Body of pancreas (tissue), 4 donors: ENCODE results near the gene CADPS. TPM values are rescaled to one million over a fixed set of nuclear protein-coding genes. Genes with fewer than 3 reads are reported as not detected.

Experiments
- ATAC-seq: fragments of 150-250 bp; one replicate; pipeline ENCODE4 v1.9.1; 2016
- DNase-seq, 4 donors: peaks; one replicate each; pipeline ENCODE4 v3.0.0-alpha.2; 2019
- H3K27ac ChIP-seq, 4 donors: fragments of 200-600 bp; sonication (generic); 1 replicate in 3 of 4; 2 replicates in 1 of 4; pipeline versions ENCODE4 v1.5.1 to v1.6.1; 2016 to 2019; ENCODE audit warnings: mild to moderate bottlenecking in 1 of 4, mixed read lengths in 1 of 4, moderate library complexity in 1 of 4
- H3K27me3 ChIP-seq, 2 donors: fragments of 200-600 bp; sonication (generic); one replicate each; pipeline ENCODE4 v1.6.0; 2016; ENCODE audit warnings: mild to moderate bottlenecking in 1 of 2
- H3K36me3 ChIP-seq, 2 donors: fragments of 200-600 bp; sonication (generic); replicated peaks in 1 of 2; 2 replicates each; pipeline ENCODE4 v1.5.1; 2016; ENCODE audit warnings: low read depth in 2 of 2; ENCODE audit not compliant: insufficient read depth in 1 of 2
- H3K4me1 ChIP-seq: fragments of 200-600 bp; sonication (generic); one replicate; pipeline ENCODE4 v1.6.0; 2016
- H3K4me3 ChIP-seq, 2 donors: fragments of 200-600 bp; sonication (generic); 1 replicate in 1 of 2; 2 replicates in 1 of 2; pipeline ENCODE4 v1.5.1; 2016 to 2019
- H3K9me3 ChIP-seq, 3 donors: fragments of 200-600 bp; sonication (generic); 1 replicate in 2 of 3; 2 replicates in 1 of 3; pipeline ENCODE4 v1.5.1; 2016
- POLR2A ChIP-seq, 3 donors: fragments of 450-650 bp; IDR thresholded peaks; one replicate each; pipeline ENCODE4 v1.6.1; 2016; ENCODE audit warnings: antibody characterized with exemption in 3 of 3, mild to moderate bottlenecking in 2 of 3
- WGBS, 2 donors: methylation state at CpG; one replicate each; pipeline ENCODE4 v1.1.5; 2017; 5-methylcytosine and 5-hydroxymethylcytosine counted together
- intact Hi-C: fragments of 100-400 bp; cut with DNase I; formaldehyde crosslinking; loops from one replicate; pipeline ENCODE4 v1.15.1; 2023
- total RNA-seq, 2 donors: library from RNA; depleted of rRNA; stranded (reverse); fragments of >200 nt; gene quantifications; one replicate each; pipeline ENCODE4 v1.1.0, GENCODE V29; 2016
- TF ChIP-seq, protein P1 (sequence below), 7 experiments: fragments of 450-650 bp in 4 of 7; fragments of 200-600 bp in 3 of 7; sonication (generic) in 3 of 7; IDR thresholded peaks; one replicate each; pipeline ENCODE4 v1.5.1; 2016 to 2019; ENCODE audit warnings: antibody characterized with exemption in 7 of 7

Gene CADPS
- total RNA-seq, 2 donors from 2014 or later: 22.1 to 67.6 TPM

- no peak overlapping the region for H3K27ac ChIP-seq
- no peaks in the 10 kb centered on the region for H3K4me1 ChIP-seq
- DNase-seq (no peak), ATAC-seq (no peak)
- intact Hi-C loops: no loop called here
- TF ChIP-seq, protein P1, sequence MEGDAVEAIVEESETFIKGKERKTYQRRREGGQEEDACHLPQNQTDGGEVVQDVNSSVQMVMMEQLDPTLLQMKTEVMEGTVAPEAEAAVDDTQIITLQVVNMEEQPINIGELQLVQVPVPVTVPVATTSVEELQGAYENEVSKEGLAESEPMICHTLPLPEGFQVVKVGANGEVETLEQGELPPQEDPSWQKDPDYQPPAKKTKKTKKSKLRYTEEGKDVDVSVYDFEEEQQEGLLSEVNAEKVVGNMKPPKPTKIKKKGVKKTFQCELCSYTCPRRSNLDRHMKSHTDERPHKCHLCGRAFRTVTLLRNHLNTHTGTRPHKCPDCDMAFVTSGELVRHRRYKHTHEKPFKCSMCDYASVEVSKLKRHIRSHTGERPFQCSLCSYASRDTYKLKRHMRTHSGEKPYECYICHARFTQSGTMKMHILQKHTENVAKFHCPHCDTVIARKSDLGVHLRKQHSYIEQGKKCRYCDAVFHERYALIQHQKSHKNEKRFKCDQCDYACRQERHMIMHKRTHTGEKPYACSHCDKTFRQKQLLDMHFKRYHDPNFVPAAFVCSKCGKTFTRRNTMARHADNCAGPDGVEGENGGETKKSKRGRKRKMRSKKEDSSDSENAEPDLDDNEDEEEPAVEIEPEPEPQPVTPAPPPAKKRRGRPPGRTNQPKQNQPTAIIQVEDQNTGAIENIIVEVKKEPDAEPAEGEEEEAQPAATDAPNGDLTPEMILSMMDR (IDR thresholded peaks at IDR 0.05): no peak
- TF ChIP-seq POLR2A (IDR thresholded peaks at IDR 0.05): no peak
- H3K4me3 ChIP-seq: no peak overlapping the region
- H3K27me3 ChIP-seq: no peaks in the 10 kb centered on the region
- WGBS, 2 donors: 70 to 73% methylated on average over 6 of the region's 6 CpGs
- no peaks in the 10 kb centered on the region for H3K9me3 ChIP-seq
- no peaks in the 10 kb centered on the region for H3K36me3 ChIP-seq
Observed at GRCh38 chr3:62823461-62824050, 51.7 kb downstream of the CADPS start.

DNA sequence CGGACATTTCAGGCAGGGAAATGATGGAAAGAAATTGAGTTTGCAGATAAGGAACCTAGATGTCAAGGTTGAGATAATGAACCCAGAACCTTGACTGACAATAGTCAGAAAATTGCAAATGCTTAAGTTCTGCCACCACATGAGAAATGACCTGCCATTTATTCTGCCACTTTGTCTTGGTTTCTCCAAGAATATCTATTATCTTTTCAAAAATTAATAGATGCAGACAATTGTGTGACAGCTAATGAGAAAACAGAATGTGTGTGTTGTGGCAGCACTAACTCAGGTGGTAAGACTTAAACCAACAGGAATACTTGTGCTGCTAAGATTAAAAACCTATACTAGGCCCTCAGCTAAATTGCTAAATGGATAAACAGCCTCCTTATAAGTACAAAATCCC lies 52.3 kb downstream of the CADPS start:
- ATAC-seq: no peak
- intact Hi-C loops: no loop called here

DNA sequence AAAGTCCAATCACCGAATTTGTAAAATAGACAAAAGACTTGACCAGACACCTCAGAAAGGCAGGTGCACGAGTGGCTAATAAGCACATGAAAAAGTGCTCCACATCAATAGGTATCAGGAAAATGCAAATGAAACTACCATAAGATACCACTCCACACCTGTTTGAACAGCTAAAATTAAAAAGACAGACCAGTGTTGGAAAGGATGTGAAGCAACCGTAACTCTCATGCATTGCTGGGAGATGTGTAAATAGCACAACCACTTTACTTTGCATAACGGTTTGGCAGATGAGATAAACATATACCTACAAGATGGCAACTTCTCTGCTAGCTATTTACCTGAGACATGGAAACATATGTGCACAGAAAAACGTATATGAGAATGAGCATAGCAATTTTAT lies 56.9 kb downstream of the CADPS start:
- ATAC-seq (no peak), DNase-seq (no peak)
- Histone ChIP-seq H3K36me3 (no peaks in the 10 kb centered on the region), H3K9me3 (no peaks in the 10 kb centered on the region), H3K4me3 (no peak overlapping the region), H3K4me1 (no peaks in the 10 kb centered on the region), H3K27me3 (no peaks in the 10 kb centered on the region), H3K27ac (no peak overlapping the region)
- no peak for TF ChIP-seq POLR2A (IDR thresholded peaks at IDR 0.05)
- TF ChIP-seq, protein P1 (IDR thresholded peaks at IDR 0.05): no peak
- WGBS, 2 donors: 60 to 66% methylated on average over 5 of the region's 5 CpGs
- intact Hi-C loops: no loop called here

More for the DNA sequence above, 52.3 kb downstream of the CADPS start:
- Histone ChIP-seq H3K4me1 (no peaks in the 10 kb centered on the region), H3K27me3 (no peaks in the 10 kb centered on the region), H3K9me3 (no peaks in the 10 kb centered on the region), H3K4me3 (no peak overlapping the region), H3K27ac (no peak overlapping the region), H3K36me3 (no peaks in the 10 kb centered on the region)
- no peak for TF ChIP-seq POLR2A (IDR thresholded peaks at IDR 0.05)
- TF ChIP-seq, protein P1 (IDR thresholded peaks at IDR 0.05): no peak
- 63 to 80% methylated on average over 1 of the region's 1 CpG for WGBS, 2 donors
- DNase-seq: no peak

- no peaks in the 10 kb centered on the region for H3K27me3 ChIP-seq
- DNase-seq (no peak), ATAC-seq (no peak)
- intact Hi-C loops: no loop called here
- H3K4me1 ChIP-seq: no peaks in the 10 kb centered on the region
- no peak overlapping the region for H3K4me3 ChIP-seq
- H3K36me3 ChIP-seq: no peaks in the 10 kb centered on the region
- H3K27ac ChIP-seq: no peak overlapping the region
- no peaks in the 10 kb centered on the region for H3K9me3 ChIP-seq
- 55 to 60% methylated on average over 2 of the region's 2 CpGs for WGBS, 2 donors
- TF ChIP-seq, protein P1 (IDR thresholded peaks at IDR 0.05): no peak
- no peak for TF ChIP-seq POLR2A (IDR thresholded peaks at IDR 0.05)
Observed at GRCh38 chr3:62817678-62818077, 57.5 kb downstream of the CADPS start.

DNA sequence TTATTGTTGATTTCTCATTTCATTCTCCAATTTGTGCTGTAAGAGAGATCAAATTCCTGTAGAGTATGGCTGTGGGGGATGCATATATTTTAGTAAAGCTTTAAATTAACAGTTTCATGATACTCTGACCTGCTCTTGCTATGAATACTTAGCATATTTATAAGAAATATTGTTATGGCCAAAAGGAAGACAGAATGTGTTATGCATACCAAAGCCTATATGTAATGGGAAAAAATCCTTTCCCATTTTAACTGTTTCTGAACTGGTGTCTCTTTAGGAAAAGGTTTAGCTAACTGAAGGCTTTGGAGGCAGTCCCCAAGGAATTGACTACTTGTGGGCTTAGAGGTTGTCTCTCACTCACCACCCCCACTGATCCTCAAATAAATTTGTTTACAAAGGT lies 59.2 kb downstream of the CADPS start:
- Histone ChIP-seq H3K27me3 (no peaks in the 10 kb centered on the region), H3K9me3 (no peaks in the 10 kb centered on the region), H3K36me3 (no peaks in the 10 kb centered on the region), H3K27ac (no peak overlapping the region), H3K4me3 (no peak overlapping the region), H3K4me1 (no peaks in the 10 kb centered on the region)
- intact Hi-C loops: no loop called here
- no peak for TF ChIP-seq POLR2A (IDR thresholded peaks at IDR 0.05)
- TF ChIP-seq, protein P1 (IDR thresholded peaks at IDR 0.05): no peak
- DNase-seq: no peak
- no peak for ATAC-seq
